RCC 7860 (cell line): ENCODE results near the gene TOR4A.
"Not testable (repeated sequence)": the region's sequence is repeated elsewhere in the genome, so short reads cannot be mapped to it uniquely, and the experiment has no call there.

Experiments
- DNase-seq: peaks from one replicate; pipeline ENCODE4 v3.0.0-alpha.2; 2015; ENCODE audit warnings: low spot score
- FAIRE-seq: peaks from 2 replicates; lab custom pipeline; 2012; peaks lifted over from hg19 to GRCh38; lab: Jason Lieb, UNC

The TOR4A gene

DNA sequence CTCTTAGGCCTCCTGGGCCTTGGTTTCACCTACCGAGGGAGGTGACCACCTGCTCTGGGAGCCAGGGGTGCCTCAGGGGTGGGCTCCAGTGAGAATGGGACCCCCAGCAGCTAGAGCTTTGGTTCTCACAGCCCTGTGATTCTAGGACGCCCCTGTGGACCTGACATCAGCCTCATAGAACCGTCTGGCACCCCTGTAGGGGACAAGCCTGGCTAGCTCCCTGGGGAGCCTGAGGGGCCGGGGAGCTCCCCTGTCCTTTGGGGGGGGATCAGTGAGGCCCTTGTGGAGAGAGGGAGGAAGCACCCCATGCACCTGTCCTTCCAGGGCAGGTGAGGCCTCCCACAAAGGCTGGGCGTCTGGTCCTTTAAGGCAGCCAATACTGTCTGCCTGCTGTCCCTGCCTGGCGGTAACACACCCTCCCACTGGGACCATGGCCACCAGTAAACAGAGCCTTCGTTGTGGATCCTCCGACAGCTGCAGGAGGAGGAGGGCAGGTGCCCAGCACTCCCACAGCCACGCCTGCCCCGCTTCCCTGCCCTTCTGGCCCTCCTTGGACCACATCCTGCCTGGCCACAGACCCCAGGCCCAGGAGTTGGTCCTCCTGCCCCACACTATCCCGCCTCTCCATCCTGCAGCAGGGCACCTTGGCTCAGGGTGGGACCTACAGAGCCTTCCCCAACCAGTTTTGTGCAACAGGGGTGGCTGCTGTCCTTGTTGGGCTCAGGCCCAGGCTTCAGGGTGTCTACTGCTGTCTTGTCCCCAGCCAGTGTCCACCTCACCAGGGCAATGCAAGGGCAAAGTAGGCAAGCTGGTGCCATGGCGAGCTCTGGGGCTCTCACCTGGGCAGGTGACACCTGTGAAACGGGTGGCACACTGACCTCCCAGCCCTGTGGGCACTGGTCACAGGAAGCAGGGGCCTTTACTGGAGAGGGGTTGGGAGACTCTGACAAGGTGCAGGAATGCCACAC, 39.5 kb upstream of the TOR4A start:
- DNase-seq, result no peak

DNA sequence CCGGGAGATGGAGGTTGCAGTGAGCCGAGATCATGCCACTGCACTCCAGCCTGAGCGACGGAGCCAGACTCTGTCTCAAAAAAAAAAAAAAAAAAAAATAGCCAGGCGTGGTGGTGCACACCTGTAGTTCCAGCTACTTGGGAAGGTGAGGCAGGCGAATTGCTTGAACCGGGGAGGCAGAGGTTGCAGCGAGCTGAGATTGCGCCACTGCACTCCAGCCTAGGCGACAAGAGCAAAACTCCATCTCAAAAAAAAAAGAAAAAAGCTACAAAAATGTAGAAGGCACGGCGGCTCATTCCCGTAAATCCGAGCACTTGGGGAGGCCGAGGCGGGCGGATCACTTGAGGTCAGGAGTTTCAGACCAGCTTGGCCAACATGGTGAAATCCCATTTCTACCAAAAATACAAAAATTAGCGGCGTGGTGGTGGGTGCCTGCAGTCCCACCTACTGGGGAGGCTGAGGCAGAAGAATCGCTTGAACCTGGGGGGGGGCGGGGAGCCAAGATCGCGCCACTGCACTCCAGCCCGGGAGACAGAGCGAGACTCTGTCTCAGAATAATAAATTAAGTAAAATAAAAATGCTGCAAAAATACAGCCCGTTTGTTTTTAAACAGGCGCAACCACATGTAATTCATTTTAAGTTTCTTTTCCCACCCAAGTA, 37.9 kb upstream of the TOR4A start:
- not testable (repeated sequence) for FAIRE-seq

More for the DNA sequence above, 39.5 kb upstream of the TOR4A start:
- FAIRE-seq, result no peak

DNA sequence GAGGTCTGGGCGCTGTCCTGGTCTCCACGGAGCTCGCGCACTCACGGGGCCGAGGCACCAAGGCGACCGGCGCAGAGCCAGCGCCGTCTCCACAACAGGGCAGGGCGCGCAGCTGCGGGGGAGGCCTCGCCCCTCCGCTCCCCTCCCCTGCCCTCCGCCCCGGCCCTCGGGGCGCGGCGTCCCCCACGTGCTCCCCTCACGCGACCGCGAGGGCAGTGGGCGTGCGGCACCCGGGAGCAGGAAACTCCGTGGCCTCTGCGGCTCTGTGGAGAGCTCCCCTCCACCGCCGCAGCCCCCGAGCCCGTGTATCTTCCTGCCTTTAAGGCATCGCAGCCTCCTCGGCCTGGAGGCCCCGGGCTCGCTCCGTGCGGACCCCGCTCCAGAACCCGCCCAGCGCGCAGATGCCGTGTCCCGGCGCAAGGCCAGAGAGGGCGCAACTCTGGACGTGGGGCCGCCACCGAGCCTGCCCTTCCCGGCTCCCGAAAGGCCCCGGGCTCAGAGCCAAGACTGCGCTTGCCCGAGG, 37.1 kb upstream of the TOR4A start:
- DNase-seq (peak; percentile 69), FAIRE-seq (no peak)

More for the DNA sequence above, 37.9 kb upstream of the TOR4A start:
- DNase-seq, result not testable (repeated sequence)

DNA sequence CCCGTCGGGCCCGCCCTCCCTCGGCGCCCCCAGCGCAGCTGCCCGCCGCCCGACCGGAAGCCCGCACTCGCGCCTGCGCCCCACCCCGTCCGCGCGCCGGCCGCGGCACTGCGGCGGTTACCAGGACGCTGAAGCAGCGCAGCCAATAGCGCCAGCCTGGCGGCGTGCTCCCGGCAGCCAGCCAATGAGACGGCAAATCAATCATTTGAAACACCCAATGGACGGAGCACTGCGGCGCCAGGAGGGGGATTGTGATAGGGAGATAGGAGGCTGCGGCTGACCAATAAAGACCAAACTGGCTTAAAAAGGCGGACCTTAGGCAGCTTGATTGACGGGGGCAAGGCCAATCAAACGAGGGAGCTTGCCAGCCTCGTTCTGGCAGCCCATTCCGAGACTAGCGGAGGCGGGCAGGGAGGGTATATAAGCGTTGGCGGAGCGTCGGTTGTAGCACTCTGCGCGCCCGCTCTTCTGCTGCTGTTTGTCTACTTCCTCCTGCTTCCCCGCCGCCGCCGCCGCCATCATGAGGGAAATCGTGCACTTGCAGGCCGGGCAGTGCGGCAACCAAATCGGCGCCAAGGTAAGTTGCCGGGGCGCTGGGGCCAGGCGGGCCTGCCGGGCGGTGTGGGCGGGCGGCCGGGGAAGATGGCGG, 36.6 kb upstream of the TOR4A start, which contains the start of gene TUBB4B:
Gene TUBB4B (plus strand): TSS at position 447 of the 649 bp plus-strand sequence. CDS start 74 bp downstream, at position 521.
- peak; percentile 94 for FAIRE-seq
- DNase-seq, result peak; percentile 100

DNA sequence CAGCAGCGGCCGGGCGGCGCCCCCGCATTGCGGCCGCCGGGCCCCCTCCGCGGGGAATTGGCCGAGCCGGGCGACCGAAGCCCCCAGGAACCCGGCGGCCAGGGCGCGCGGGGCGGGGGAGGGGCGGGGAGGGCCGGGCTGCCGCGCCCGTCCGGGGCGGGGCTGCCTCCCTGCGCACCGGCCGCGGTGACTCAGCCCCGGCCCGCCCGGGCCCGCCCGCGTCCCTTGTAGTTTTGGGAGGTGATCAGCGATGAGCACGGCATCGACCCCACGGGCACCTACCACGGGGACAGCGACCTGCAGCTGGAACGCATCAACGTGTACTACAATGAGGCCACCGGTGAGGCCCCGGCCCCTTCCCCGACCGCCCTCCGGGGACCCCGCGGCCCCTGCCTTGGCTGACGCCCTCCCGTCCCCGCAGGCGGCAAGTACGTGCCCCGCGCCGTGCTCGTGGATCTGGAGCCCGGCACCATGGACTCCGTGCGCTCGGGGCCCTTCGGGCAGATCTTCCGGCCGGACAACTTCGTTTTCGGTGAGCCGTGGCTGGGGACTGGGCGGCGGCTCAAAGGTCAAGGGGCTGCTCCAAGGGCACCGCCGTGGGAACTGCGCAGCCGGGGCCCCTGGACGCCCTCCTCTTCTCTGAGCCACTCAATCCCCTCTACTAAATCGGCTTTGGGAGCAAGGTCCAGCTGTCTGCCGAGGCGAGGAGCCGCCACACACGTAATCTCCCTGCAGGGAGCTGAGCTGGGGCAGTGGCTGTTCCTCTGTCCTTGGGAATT, 35.8 kb upstream of the TOR4A start:
- FAIRE-seq (no peak), DNase-seq (no peak)

DNA sequence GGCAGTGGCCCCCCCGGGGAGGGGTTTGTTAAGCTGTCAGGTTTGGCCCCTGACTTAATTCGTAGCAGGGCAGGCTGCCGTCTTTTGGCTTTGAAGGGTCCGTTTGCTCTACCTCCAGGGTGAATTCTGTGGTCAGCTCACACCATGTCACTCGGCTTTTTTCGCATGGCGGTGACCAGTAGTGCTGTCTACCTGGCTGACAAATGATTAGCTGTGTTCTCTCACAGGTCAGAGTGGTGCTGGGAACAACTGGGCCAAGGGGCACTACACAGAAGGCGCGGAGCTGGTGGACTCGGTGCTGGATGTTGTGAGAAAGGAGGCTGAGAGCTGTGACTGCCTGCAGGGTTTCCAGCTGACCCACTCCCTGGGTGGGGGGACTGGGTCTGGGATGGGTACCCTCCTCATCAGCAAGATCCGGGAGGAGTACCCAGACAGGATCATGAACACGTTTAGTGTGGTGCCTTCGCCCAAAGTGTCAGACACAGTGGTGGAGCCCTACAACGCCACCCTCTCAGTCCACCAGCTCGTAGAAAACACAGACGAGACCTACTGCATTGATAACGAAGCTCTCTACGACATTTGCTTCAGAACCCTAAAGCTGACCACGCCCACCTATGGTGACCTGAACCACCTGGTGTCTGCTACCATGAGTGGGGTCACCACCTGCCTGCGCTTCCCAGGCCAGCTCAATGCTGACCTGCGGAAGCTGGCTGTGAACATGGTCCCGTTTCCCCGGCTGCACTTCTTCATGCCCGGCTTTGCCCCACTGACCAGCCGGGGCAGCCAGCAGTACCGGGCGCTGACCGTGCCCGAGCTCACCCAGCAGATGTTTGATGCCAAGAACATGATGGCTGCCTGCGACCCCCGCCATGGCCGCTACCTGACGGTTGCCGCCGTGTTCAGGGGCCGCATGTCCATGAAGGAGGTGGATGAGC, 35.0 kb upstream of the TOR4A start:
- no peak for DNase-seq
- FAIRE-seq, result no peak

DNA sequence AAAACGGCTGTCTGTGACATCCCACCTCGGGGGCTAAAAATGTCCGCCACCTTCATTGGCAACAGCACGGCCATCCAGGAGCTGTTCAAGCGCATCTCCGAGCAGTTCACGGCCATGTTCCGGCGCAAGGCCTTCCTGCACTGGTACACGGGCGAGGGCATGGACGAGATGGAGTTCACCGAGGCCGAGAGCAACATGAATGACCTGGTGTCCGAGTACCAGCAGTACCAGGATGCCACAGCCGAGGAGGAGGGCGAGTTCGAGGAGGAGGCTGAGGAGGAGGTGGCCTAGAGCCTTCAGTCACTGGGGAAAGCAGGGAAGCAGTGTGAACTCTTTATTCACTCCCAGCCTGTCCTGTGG, 34.3 kb upstream of the TOR4A start:
- FAIRE-seq, DNase-seq: not testable (repeated sequence)

DNA sequence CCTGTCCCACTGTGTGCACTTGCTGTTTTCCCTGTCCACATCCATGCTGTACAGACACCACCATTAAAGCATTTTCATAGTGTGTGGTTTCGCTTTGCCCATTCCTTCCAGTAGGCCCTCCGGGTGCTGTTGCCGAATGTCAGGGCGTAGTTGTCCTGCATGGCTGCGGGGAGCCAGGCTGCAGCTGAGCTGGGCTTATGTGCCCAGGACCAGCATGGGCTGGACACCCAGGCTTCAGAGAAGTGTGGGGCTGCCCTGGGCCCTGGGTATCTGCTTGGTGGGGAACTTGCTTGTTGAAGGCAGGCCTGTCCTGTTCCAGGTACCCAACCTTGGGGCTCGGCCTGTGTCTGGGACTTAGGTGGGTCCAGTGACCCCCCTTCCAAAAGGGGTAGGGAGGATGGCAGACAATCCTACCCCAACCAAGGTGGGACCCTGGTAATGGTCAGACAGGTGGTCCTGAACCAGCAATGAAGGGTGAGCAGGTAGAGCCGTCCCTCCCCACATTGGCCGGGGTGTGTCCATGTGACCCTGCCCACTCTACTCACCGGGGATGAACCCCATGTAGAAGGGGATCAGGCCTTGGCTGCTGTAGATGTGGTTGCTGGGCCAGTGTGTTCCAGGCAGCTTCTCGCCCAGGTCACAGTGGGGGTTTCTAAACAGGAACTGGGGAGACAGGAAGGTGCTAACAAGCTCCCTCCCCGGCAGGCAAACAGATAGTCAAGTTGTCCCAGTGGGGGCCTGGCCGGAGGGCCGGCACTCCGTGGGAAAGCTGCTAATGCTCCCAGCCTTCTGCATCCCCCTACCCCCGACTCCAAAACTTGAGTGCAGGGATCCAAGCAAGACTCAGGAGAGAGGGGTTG, 33.7 kb upstream of the TOR4A start:
- FAIRE-seq, result no peak
- peak; percentile 16 for DNase-seq

DNA sequence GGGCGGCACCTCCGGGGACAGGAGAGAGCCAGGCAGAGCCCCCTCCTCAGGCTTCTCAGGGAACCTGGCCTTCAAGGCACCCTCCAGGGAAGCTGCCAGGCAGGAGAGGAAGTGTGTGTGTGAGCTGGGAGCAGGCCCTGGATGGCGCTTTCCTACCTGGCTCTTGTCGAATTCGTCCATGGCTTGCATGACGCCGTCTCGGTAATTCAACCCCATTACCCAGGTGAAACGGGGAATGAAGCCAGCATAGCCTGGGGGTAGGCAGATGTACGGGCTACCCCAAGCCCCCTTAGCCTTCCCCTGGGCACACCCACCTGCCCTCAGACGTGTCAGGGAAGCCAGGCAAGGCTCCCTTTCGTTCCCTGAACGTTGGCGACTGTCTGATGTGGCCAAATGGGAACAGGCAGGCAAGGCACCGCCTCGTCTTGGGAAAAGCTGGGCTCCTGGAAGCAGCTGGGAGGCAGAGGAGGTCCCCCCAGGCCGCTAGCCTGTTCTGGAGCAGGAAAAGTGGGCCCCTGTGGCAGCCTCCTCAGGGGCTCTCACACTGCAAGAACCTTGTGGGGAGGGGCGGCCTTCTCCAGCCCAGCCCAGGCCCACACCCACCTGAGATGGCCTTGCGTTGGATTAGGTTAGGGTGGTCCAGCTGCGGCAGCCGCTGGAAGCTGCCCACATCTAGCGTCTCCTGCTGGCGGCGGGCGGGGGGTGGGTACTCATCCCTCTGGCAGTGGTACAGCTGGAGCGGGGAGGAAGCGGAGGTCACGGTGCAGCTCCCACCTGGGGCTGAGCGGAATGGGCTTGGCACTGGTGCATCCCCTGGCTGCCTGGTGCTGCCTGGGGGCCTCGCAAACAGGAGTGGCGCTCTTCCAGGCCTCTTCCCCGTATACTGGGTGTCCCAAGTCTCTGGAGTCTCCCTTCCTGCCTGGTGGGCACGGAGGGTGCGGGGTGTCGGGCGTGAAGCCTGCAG, 32.8 kb upstream of the TOR4A start:
- DNase-seq (no peak), FAIRE-seq (no peak)

DNA sequence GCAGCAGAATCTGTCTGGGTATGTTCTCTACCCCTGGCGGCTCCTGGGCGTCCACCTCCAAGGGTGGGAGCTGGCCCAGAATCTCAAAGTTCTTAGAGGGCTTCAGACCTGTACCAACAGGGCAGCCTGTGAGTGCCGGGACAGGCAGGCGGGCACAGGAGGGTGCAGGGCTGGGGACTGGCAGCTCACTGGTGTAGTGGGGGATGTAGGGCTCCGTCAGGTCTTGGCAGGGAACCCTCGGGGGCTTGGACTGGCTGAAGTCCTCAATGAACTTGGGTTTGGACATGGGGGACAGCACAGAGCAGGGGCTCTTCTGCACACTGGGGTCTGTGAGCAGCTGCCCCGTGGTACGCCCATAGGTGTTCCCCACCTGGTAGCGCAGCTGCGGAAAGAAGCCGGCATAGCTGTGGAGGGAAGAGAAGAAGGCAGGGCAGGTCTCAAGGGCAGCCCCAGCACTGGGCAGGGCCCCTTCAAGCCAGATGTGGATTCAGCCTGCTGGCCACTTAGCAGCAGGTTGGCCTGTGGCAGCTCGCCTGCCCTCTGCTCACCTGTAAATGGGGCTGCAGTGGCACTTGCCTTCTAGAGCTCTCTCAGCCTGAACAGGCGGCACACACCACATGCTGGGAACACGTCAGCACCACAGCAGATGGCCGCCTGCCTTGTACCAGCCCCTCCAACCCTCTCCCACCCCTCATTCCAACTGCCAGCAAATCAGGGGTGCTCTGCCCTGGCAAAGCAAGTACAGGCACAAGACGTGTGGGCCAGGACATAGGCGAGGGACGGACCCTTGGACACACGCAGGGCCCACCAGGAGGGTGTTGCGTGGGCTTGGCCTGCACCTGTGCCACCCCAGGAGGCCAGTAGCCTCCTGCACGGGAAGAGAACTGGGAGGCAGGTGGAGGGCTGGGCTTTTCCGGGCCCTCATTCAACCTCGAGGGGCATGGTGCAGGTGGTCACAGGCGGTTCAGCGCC, 31.8 kb upstream of the TOR4A start:
- DNase-seq, result no peak

DNA sequence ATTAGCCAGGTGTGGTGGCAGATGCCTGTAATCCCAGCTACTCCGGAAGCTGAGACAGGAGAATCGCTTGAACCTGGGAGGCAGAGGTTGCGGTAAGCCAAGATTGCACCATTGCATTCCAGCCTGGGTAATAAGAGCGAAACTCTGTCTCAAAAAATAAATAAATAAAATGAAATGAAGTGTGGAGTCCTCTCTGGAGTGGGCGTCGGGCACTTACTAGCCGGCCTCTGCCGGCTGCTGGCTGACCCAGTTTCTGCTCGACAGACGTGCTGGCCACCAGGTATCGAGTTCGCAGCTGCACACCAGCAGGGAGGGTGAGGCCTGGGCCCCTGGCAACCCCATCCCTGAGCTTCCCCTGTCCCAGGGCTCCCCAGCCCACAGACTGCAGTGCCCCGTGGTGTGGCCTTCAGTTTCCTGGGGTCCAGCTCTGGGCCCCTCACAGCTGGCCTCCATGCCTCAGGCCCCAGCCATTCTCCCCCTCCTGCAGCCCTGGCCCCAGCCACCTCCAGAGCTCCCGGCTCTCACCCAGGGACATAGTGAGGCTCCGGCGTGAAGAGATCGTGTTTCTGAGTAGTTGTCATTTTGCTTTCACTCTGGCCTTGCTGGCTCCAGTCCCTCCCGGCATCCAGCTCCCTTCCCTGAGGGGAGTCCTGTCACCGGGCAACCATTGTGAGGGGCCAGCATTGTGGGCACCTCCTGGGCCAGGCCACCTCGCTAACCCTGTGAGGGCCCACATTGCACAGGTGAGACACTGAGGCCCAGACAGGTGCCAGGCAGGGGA, 30.2 kb upstream of the TOR4A start:
- DNase-seq, result no peak
- no peak for FAIRE-seq

More for the DNA sequence above, 31.8 kb upstream of the TOR4A start:
- no peak for FAIRE-seq

DNA sequence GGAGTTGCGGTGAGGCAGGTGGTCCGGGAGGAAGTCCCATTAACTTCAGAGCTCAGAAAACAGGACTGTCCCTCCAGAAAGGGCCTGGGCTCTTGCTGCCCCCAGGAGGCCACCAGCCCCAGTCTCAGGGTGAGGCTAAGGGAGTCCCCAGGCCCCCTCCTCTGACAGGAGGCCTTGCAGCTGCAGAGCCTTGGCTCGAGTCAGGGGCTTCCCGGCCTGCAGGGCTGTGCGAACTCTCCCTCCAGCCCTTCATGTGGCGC, 29.7 kb upstream of the TOR4A start:
- FAIRE-seq (no peak), DNase-seq (no peak)

DNA sequence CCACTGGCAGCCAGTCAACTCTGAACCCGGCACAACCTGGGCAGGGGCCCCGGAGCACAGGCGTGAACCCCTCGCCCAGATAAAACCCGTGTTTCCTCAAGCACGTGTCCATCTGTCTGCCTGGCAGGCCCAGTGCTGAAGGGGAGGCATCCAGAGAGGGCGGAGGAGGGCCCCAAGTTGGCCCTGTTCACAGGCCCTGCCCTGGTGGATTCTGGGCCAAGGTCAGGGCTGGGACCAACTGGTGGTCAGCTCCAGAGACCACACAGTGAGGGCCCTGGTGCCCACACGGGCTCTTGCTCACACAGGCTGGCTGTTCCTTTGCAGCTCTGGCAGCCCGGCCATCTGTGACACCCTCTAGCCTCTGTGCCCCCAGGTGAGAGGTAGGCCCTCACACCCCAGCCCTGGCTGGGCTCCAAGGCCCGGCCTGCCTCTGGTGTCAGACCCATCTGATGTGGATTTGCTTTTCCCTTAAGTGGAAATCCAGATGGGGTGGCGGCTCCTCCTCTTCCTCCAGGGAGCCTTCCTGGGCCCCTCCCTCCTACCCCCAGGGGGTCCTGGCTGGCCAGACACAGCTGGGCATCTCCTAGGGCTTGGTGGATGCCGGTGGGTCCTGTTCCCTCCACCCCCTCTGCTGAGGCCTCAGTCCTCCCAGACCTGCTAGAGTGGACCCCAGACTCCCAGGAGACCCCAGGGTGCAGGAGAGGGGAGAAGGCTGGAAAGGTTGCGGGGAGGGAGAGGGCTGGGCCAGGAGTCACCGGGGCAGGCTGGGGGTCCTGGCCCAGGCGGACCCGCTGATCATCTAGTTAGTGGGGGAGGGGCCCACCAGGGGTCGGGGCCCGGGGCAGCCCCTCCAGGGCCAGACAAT, 27.0 kb upstream of the TOR4A start:
- DNase-seq, result no peak
- FAIRE-seq, result no peak

DNA sequence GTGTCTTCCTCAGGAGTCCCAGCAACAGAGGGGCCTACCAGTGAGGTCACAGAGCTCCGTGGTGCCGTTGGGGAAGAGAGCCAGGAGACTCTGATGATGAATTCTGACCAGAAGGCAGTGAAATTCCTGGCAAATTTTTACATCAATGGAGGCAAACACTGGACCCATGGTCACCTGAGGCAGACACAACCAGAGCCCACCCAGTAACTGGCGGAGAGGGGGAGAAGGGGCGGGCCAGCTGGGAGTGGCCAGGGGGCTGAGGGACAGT, 26.4 kb upstream of the TOR4A start, which contains the start of gene STPG3:
Gene STPG3 (plus strand): TSS at position 93 of the 268 bp plus-strand sequence. CDS start 1 bp downstream, at position 94.
- DNase-seq, result no peak
- no peak for FAIRE-seq
